NCI-H460 (cell line): ENCODE results near the gene MACROD2. TPM values are rescaled to one million over a fixed set of nuclear protein-coding genes. Genes with fewer than 3 reads are reported as not detected.

Experiments used
- DNase-seq: peaks from one replicate; pipeline ENCODE4 v3.0.0-alpha.2; 2016; ENCODE audit warnings: low read depth; ENCODE audit errors: extremely low read depth
- total RNA-seq: library from RNA; depleted of rRNA; stranded (reverse); fragments of >200 nt; shearing (Covaris generic); gene quantifications from 2 replicates; pipeline ENCODE4 v1.2.3, GENCODE V29; 2014

Gene MACROD2
- total RNA-seq, 1 experiment from 2014 or later, result 2.0 TPM

DNA sequence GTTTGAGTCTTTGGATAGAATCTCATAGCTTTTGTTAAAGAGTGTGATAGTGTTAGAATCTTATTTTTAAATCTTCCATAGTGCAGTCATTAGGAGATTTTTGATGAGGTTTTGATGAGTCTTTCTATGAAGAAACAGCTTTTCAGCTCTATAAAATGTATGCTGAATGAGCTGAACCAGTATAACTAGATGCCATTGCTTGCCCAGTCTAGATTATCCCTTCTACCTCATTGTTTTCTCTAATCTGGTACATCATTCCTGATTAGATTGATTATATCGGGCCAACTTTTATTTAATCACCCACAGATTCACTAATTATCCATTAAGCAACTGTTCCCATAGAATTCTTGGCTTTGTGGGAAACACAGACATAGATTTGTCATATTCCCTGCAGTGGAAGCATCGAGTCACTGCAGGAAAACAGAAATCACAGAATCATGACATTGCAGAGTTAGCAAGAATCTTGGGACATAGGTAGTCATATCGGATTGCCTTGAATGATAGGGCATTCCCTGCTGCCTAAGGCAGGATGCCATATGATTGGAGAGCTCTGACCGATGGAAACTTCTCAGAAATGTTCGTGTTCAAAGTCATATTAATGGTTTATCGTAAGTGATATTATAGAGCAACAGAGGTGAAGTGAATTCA, 1224.8 kb downstream of the MACROD2 start:
- no peak for DNase-seq

DNA sequence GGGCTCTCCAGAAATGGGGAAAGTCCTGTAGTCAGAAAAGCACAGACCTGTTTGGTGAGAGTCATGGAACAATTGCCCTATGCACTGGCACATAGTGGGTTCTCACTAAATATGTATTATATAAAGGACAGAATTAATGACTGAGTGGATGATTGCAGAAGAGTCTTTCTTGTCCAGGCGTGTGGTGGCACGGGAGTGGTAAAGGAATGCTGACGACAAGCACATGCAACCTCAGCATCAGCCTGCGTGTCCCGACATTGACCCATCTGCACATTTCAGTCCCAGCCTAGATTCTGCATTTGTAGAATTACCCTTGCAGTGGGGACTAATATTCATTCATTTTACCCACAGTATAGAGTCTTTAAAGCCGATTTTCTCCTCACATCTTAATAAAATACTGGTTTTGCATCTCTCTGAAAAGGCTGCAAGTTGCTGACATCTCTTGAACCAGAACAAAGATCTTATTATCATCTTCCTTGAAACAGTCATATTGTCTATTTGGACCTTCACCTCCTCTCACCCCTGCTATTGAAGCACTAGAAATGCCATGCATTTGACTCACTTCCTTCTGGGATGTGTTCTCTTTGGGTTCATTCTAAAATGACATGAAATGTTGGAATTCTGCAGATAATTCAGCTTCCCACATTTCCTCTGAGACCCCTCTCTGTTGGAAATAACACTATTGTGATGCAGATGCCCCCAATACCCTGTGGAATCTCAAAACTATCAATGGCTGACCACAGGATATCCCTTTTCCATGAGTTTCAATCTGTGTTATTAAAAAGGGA, 1225.7 kb downstream of the MACROD2 start:
- DNase-seq, result no peak

DNA sequence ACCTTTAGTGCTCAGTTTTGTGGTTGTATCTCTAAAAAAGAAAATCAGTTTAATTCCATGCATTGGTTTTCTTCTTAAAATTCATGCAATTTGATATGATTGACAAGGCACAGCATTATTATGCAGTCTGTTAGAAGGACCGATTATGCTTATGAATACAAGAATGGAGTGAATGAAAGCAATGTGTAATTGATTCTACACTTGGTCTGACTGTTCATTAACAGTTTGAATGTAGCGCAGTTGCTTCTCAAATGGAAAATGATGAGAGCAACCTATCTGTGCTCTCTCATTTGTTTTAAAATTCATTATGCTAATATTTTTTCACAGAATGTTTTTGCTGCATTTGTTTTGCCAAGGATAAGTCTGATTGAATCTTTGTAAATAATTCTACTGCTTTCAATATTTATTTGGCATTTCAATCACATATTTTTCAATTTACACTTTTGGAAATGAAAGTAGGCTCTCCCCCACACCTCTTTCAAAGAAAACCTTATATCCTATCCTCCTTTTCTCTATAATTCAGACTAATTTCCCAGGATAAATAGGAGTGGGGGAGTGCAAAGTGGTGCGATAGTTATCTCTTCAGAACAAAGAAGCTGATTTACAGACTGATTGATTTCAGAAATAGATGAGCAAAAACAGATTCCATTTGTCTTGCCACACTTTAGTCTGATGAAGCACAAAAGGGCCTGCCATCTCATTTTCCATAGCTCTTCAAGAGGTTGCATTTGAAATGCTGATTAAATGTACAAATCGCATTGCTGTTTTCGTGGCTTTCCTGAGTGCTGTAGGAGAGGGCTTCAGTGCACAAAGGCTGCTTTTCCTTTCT, 1227.4 kb downstream of the MACROD2 start:
- no peak for DNase-seq

DNA sequence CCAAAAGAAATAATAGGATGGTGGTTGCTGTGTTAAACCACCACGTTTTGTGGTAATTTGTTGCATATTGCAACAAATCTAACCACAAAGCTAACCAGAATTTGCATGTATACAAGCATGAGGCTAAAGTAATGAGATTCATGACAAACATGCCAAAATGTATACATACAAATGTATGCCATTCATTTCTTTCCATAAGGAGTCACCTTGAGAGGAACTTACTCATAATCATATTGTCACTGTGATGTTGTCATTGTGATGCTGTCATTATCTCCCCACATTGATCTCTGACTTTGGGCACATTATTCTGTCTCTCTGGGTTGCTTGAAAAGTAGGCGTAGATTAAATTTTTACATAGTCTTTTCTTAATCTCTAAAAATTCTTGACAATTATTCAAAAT, 1228.9 kb downstream of the MACROD2 start:
- no peak for DNase-seq

DNA sequence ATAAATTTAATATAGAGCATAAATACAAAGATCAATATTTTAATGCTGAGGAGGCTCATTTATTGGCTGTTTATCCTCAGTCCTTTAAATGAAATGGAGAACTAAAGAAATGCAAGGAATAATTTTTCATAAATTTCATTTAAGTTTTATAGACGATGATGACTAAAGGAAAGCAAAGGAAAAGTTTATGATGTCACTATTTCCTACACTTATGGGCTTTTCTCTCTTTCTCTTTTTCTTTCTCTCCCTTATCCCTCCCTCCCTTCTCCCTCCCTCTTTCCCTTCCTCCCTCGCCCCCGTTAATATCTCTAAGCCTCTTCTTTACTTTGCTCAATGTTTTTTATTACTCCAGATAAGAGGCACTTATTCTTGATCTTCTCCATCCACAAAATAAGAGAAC, 1231.8 kb downstream of the MACROD2 start:
- no peak for DNase-seq

DNA sequence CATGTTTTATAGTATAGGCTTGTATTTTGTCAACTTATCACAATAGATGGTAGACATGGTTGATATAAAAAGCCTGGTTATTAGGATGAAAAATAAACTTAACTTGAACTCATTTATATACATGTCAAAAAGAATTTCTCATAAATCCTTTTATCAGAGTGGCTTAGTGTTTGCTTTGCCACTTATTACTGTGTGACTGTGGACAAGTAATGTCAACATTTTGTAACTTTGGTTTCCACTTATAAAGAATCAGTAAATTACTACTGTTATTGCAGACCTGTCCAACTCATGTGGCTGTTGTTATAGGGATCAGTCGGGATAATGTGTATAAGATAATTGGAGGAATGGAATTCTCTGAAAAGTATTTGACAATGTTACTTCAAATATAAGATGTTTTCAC, 1236.9 kb downstream of the MACROD2 start:
- no peak for DNase-seq

DNA sequence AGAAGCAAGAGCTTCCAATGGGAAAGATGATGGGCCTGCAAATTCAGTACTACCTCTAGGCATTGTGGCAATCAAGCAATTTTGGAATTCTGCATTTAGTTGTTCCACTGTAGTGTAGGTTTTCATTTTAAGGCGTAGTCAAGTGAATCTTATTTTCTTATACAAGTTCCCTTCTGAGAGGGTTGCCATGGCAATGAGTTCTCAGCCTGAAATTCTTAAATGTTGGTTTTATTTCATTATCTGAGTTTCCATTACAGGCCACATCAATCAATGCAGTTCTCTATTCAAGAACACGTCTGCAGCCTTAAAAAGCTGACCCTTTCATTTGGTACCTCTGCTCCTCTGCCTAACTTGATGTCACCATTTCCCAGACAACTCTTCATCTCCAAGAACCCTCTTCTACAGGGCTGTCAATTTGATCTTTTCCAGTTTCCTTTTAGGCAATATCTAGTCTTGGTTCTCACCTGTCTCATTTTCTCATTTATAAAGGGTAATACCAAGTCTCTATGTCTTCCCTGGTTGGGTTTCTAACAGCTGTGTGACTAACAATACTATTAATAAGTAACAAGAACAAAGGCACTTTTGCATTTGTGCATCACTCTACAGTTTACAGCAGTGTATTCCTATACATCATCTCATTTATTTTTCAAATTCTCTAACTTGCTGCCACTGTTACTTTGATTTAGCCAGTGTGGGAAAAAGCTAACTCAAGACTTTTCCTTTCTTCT, 1240.3 kb downstream of the MACROD2 start:
- no peak for DNase-seq

DNA sequence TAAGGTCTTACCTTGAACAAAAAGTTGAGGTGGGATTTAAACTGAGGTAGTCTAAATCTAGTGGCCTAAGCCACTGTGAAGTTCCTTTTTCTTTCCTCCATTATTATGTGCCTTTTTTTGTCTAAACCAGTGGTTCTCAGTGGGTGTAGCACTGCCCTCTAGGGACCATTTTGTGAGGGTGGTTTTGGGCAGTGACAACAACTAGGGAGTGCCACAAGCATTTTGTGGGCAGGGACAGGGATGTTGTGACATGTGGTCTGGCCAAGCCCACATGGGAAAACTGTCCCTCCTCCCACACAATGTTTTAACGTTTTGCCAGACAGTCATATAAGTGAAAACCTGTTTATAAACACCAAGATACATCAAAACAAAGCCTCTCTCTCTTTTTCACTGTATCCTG, 1241.5 kb downstream of the MACROD2 start:
- peak; percentile 35 for DNase-seq

DNA sequence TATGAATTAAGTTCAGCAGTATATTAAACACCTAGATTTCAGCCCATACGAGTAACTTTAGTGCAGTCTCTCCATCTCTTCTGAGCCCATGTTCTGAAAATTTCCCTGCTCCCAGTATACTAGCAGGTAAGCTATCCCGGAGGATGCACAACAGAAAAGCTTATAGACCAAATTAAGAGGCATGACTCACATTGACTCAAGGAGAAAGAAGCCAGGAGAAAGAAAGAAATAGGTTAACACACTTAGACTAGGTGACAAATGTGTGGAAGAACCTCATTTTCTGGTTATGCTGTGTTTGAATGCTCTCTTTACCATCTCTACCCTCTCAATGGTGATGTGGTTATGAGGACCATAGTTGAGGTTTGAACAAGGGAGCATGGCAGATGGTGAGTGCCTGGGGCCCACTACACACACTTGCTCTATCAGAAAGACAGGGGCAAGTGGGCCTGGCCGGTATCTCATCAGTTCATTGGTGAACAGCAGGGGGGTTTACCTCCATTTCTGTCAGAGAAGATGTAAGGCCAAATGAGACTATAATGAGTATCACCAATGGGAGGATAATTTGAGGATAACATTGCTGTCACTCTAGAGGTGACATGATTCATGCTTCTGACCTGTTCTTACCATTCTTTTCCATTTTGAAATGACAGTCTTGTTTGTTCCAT, 1244.4 kb downstream of the MACROD2 start:
- DNase-seq, result no peak

DNA sequence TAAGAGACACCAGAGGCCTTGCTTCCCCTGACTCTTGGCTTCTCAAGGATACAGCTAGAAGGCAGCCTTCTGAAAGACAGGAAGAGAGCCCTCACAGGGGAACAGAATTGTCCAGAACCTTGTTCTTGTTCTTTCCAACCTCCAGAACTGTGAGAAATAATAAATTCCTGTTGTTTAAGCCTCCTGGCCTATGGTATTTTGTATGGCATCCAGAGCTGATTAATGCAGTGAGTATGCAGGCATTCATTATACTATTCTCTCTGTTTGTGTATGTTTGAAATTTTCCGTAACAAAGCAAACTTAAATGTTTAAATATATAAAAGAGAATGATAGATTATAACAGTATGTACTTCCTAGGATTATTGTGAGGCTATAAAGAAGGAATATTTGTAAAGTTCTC, 1245.5 kb downstream of the MACROD2 start:
- DNase-seq, result no peak

DNA sequence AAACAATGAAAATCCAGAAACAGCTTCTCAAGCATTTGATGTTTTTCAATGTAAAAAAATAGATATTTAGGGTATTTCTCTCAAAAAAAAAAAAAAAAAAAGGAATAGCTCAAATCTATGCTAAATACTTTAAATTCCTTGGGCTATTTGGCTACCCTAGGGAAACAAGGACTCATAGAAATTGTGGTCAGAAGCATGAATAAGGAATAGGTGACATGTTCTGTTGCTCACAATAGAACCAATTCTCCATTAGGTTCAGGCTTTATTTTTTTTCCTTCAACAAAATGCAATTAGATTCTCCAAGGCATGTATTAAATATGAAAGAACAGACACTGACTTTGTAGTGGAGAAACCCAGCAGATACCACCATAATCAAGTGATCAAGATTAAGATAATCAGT, 1246.4 kb downstream of the MACROD2 start:
- no peak for DNase-seq

DNA sequence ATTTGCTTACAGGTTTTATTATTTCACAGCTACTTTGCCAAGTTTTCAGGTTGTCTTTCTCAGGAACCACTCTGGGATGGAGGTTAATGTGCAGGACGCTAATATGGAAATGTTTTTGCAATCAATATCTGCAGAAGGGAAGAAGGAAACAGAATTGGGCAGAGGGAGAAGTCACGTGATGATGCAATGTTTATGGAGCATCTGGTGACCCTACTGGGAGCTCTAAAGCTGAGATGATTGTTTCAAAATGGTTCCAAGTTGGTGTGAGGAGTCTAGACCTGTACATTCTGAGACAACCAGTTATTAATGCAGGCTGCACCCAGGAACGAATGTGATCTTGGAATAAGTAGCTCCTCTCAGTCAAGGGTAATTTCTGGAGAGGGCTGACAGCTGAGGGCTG, 1247.5 kb downstream of the MACROD2 start:
- no peak for DNase-seq

DNA sequence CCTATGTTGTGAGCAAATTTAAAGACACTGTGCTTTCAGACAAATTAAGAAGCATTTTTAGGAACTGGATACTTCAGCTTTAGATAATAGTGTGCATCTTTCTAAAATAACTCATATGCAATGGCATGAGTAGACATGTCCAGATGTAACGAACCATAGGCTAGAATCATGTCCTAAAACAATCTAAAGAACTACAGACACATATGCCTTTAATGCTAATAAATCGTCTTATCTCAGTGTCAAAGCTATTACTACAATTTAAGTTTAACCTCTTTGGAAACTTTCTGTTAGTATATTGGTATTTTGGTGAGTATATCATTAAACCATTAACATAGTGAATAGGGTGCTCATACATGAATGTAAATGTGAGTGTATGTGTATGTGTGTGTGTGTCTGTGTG, 1250.6 kb downstream of the MACROD2 start:
- DNase-seq, result no peak

DNA sequence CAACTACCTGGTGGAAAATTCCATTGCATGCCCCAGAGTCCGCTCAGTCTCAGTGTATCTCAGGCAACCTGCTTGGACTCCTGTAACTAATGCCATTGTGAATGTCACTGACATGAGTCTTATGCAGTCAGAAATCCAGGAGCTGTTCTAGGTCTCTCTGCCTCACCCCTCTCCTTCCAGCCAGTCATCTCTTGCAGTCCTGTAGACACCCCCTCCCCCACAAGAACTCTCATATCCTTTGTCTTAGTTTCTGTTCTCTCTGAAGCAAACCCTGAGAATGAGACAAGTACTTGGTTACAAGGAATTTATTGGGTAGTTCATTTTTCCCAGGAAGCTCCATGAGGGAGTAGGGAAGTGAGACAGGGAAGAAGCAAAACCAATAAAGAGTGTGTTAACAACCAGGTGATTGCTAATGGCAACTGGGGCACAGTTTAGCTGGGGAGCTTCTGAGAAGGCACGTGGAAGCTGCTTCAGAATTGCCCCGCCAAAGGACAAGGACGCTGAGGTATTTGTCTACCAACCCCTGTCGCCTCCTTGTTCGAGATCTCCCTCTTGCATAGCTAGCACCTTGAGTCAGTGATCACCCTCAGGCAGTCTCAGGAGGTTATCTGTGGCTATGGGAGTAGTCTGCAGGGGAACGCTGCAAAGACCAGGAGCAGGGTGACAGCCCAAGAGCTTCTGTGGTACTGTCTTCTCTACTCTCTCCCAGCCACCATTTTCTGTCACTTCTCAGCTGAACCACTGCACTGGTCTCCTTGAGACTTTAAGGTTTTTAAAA, 1253.5 kb downstream of the MACROD2 start:
- no peak for DNase-seq

DNA sequence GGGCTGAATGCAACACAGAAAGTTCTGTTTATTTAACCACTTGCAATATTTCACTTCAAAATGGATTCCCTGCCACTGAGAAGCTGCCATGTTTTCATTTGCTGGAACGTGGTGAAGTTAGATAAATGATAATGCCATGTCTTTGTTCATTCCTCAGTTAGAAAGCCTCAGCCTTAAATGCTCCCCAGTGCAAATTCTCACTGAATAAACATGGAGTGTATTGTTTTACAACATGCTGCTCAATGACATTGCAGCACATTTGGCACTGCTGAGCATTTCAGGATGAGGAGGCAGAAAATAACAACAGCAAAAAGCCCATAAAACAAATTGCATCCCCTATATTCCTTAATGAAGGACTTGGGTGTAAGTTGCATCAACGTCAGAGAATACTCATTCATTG, 1255.9 kb downstream of the MACROD2 start:
- DNase-seq, result no peak

DNA sequence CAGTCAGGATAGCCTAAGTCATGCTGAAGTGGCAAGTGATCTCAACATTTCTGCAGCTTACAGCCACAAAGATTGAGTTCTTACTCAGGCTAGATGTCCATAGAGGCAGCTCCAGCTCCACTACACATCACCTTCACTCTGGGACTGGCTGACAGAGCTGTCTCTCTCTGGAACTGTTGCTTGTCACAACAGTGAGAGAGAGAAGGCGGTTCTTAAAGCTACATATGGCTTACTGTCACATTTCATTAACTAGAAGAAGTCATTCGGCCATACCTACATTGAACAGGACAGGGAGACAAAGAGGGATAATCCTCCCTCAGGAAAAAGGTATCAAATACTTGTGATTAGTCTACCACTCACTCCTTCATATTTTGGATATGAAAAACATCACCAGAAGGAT, 1257.0 kb downstream of the MACROD2 start:
- DNase-seq, result no peak

DNA sequence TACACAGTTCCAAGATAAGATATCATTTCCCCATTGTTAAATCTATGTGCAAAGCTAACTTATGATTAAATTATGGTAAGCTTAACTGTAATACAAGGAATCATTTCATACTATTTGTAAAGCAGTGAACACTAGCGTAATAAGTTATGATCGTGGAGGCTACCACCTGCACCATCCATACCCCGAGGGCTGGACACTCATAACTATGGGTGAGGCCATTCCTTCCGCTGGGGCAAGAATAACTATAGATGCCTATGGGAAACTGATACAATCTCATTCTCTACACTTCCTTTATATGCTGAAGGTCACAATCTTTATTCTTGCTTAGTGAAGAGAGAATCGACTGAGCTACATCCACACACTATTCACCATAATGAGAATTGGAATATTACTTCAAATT, 1258.1 kb downstream of the MACROD2 start:
- no peak for DNase-seq

DNA sequence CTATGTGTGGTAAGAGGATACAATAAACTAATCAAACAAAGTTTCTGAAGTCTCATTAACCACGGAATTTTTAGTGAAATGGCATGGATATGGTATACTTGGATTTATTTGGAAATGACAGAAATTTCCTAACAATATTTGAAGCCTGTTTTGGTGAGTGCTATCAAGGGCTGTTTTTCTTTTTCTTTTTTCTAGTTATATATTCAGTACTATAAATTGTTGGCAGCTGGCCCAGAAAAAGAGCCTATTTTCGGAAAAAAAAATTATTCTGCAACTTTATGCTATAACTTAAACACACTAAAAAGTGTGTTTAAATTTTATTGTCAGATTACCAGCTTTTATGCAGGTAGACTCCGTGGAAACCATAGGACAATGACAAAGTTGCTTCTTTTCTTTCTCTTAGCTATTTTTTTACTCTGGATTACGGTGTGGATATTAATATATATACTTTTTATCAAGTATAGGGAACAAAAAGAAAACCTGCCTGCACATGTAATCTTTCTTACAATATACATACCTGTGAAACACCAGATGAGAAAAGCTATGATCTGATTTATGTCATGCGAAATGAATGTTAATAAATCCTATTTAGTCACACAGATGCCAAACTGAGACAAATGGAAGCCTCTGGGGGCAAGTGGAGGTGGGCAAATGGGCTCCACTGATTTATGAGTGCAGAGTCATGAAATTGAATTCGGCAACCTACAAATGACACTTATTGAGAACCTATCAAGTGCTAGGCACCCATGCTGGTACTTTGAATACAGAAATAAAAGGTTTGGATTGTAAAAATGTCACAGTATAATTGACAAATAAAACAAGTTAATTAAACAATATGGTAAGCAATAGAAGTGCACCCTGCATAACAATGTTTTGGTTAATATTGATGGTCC, 1261.6 kb downstream of the MACROD2 start:
- DNase-seq, result no peak

DNA sequence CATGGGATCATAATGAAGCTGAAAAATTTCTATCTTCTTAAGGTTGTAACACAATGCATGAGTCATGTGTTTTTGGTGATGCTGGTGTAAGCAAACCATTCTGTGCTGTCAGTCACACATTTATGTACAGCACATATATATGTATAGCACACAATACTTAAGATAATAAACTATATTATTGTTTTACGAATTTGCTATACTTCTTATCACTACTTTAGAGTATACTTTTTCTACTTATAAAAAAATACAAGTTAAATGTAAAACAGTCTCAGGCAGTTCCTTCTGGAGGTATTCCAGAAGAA, 1262.2 kb downstream of the MACROD2 start:
- DNase-seq, result no peak
